Measurements from ENCODE around the gene TYW3. TPM values are rescaled to one million over a fixed set of nuclear protein-coding genes. Genes with fewer than 3 reads are reported as not detected.

The TYW3 gene
- polyA plus RNA-seq, 1 donor, result 40.3 TPM

DNA sequence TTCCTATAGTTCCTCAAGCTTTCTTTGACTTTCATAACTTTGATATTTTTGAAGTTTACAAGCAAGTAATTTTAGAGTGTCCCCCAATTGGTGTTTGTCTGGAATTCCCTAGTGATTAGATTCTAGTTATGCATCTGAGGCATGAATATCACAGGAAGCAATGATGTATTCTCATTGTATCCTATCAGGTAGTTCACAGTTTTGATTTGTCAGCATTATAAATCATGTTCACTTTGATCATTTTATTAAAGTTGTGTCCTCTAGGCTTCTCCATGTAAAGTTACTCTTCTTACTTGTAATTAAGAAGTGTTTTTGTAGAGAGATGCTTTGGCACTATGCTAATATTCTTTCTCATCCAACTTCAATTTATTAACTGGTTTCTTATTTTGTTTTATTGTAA, 53.0 kb downstream of the TYW3 start:
- no peak for DNase-seq

DNA sequence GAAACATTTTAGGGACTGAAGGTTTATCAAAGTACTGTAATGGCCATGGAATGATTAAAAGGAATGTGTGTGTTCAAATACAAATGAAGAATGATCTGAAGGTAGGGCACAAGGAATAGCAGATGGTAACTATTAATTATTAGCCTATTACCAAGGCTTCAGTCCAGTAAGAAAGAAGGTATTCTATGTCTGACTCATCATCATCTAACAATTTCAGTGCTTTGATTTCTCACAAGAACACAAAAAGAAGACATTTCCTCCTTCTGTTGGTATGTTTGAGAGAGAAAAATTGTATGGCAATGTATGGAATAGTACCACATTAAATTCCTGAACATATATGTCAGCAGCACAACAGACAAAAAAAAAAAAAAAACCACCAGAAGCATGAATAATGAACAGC, 57.5 kb downstream of the TYW3 start:
- DNase-seq, result no peak

DNA sequence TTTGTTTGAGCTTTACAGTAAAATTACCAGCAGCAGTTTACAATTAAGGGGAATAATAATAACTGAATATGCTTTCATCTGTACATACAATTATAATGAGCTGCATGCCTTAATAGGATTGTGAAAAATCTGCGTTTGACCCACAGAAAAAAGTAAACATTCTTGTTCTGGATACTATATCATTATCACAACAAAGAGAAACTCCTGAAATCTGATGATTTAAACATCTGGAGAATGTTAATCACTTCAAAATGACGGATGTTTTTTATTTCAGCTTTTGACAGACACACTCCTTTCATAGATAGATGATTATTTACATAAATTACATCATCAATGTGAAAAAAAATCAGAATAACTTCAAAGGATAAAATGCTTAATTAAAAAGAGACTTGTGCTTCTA, 58.5 kb downstream of the TYW3 start:
- no peak for DNase-seq

DNA sequence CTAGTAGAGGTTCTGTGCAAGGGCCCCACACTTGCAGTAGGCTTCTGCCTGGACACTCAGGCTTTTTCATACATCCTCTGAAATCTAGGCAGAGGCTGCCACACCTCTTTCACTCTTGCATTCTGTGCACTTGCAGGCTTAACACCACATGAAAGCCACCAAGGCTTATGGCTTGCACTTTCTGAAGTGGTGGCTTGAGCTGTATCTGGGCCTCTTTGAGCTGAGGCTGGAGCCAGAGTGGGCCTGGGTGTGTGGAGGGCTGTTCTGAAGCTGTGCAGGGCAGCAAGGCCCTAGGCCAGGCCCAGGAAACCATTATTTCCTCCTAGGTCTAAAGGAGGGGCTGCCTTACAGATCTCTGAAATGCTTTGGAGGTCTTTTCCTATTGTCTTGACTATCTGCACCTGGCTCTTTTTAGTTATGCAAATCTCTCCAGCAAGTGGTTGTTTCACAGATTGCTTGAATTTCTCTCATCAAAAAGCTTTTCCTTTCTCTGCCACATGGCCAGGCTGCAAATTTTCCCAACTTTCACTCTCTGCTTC, 66.2 kb downstream of the TYW3 start:
- no peak for DNase-seq

DNA sequence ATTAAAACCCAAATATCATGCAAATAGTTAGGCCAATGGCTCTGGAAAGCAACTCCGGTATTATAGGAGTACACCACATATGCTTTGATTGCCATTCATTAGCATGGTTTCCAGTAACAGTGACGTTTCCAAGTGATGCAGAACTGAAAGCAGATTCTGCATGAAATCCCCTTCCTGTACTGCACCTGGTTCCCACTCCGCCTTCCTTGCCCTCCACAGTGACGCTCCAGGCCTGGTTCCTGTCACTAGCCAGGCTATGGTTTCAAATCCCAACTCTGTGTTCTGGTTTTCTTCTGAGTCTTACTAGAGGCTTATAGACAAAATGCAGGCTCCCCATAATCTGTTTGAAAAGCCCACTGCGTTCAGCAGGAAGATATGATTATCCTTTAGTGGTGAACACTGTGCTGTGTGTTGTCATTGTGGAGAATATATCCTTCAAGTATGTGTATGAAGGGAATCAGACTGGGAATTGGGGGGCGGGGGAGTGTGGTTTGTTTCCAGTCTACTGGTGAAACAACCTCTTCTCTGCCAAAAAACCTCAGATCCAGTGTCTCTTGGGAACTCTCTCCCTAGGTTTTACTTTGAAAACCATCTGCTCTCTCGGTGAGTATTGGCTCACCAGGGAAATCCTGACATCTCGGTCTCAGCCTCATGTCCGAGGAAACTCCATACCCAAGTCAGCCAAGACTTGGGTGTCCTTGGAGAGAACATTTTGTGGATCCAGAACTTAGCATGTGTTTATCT, 78.7 kb downstream of the TYW3 start:
- no peak for DNase-seq

DNA sequence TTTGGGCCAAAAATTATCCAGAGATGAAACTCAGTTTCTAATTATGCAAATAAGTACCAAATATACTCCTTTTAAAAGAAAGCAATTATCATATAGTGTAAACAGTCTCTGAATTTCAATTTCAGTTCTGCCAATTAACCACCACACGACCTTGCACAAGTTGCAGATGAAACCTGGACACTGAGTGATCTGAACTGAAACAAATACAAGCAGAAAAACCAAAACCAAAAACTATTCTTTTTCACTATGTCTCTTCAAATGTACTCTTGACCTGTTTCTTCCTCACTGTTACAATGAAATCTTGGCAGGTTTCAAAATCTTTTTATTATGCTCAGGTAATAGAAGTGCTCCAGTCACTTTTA, 79.2 kb downstream of the TYW3 start:
- DNase-seq, result no peak

Other genes with a start within 250 kb of the TYW3 start
- not detected for gene LRRC53, start 220.5 kb upstream of the TYW3 start, polyA plus RNA-seq (ENCODE audit: insufficient read length)
- gene ERICH3, start 59.4 kb upstream of the TYW3 start, polyA plus RNA-seq (ENCODE audit: insufficient read length), result 0.78 TPM
- gene CRYZ, start 102 bp upstream of the TYW3 start, polyA plus RNA-seq (ENCODE audit: insufficient read length), result 197 TPM

Data from left kidney (tissue), 2 donors.